Activated CD4-positive, CD25-positive, alpha-beta regulatory T cell treated with anti-CD3 and anti-CD28 coated beads, Interleukin-2, amount 50 U/mL, for 16 hours (primary cell): ENCODE measurements around the gene CDK6.

Source experiments
- DNase-seq: peaks from one replicate; pipeline ENCODE4 v3.0.0-alpha.2; 2020; ENCODE audit warnings: low read depth, low spot score

CDK6 gene

GRCh38 chr7:92826258-92826938 lies 10.0 kb downstream of the CDK6 start:
- no peak for DNase-seq

- no peak for DNase-seq
Observed at GRCh38 chr7:92824901-92825480, 11.4 kb downstream of the CDK6 start.

DNA sequence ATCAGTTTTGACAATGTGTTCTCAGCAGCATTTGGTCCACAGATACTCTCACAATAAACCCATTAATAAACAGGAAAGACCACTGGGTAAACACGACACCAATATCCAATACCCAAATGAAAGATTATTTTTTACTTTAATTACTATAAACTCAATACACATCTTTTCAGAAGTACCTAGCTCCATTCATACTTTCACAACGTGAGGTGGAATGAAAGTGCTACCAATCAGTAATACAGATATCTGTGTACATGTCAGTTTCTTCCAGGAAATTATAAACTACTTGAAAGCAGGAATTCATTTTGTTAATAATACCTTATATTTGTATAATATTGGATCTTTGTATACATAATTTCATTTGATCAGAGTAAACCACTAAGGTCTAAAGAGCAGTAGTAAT lies 11.9 kb downstream of the CDK6 start:
- DNase-seq: no peak

DNA sequence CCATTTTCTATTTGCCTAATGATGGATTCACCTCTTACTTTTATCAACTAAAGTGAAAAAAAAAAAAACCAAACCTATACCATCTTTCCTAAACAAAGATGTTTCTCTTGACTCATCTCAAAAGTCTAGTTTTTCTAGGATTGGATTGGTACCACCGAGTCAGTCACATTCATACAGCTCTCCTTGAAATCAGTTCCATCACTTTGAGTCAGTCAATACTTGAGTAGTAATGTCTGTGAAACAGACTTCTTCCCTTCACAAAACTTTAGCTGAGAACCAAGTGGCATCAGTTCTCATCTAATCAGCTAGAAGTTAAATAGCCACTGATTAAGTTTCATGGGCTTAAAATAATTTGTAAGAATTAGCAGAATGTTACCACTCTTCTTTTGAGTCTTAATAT lies 13.3 kb downstream of the CDK6 start:
- no peak for DNase-seq

- DNase-seq: no peak
Observed at GRCh38 chr7:92820191-92820590, 16.2 kb downstream of the CDK6 start.

DNA sequence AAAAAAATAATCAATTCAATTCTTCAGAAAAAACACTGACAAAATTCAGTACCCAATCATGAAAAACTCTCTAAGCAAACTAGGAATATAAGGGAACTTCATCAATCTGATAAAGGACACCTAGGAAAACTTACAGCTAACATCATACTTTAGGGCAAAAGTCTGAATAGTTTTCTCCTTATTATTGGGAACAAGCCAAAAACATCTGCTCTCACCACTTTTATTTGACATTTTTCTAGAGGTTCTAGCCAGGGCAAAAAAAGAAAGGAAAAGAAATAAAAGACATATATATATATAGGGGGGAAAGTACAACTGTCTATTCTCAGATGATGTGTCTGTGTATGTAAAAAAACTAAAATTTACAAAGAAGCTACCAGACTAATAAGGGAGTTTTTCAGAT lies 19.0 kb downstream of the CDK6 start:
- no peak for DNase-seq

DNA sequence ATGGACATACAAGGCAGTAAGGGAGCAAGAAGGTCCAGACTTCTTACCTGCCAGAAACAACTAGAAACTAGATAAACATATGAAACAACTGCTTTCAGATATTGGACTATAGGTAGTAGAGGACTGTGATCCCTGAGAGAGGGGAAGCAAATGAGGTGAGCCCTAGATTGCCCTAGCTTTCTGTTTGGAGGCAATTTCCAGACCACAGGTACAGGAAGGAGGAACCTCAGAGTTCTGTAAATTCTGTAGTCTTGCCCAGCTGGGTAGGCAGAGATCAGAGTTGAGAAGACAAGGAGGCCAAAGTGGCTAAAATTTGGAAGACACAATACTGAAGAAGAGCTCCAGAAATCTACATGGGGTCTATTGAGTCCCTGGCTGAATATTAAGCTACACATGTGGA lies 21.0 kb downstream of the CDK6 start:
- DNase-seq: no peak

GRCh38 chr7:92813390-92814024 lies 22.9 kb downstream of the CDK6 start:
- no peak for DNase-seq

DNA sequence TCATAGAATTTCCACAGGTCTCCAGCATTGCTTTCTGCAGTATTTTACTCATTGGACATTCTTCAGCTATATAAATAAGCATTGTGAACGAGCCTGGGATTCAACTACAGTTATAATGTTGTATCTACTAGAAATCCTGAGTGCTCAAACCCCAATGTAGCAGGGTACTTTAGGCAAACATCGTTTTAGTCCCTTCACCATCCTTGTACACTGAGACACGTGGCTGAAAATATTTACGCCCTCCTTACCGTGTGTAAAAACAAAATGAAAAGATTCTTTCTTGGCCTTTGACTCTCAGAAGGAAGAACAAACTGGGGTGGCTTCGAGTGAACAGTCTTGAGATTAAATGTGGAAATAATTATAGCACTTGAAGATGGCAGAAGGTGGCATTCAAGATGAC lies 25.2 kb downstream of the CDK6 start:
- no peak for DNase-seq

DNA sequence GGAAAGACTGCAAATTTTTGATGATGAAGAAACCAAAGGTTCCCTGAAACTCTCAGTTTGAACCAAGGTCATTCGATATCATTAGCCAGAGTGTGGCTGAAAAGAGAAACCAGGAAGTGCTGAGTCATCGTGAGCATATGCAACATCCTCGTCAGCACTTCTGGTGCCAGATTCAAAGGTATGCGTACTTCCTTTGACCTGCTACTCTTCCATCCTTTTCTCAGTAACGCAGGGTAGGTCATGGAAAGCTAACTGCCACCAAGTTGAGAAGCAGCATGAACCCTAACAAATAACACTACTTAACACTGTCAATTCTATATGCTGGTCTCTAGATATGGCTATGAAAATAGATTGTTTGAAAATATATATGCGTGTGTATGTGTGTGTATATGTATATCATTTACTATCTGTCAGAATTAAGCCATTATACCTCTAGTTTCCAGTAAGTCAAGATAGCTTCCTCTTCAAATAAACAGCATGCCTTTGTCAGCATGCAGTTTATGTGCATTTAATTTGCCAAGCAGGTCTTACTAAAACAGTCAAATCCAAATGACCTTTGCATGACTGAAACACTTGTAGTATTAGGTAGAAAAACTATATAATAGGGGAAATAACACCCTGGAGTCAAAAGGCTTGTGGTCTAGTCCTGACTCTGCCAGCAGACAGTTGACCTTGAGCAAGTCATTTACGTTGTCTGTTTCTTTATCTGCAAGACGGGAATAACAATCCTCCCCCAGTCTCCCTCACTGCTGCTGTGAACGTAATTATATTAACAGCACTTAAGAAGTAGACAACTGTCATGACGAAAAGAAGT lies 26.4 kb downstream of the CDK6 start:
- peak; percentile 51 for DNase-seq

DNA sequence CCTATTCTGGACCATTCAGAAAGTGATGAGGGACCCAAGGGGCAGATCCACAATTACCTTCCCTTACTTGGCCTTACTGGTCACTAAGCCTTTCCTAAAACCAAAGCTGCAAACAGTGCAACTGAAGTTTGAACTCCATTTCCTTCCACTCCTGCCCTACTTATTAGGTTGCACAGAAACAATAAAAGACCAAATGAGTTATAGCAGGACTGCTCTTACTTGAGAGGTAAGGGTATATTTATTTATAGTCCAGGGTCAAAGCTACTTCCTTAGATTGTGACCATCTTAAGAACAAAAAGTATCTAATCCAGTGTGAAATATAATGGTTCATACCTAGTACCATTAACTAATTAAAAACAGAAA lies 27.0 kb downstream of the CDK6 start:
- no peak for DNase-seq

DNA sequence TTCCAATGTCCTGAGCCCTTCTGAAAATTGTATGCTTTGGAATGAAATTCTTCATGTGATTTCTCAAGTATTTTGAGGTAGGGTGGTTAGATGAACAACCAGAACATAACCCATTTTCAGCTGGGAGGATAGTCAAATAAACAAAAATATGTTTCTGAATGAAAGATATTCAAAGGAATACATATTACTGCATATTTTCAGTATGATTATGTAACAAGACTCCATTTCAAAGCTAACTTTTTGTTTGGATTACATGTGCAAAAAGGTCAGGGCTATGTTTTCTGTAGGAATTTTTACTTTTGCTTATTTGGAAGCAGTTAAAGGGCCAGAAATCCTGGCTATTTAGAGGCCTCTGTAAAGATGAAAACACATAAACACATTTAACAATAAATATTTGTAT lies 27.7 kb downstream of the CDK6 start:
- no peak for DNase-seq

DNA sequence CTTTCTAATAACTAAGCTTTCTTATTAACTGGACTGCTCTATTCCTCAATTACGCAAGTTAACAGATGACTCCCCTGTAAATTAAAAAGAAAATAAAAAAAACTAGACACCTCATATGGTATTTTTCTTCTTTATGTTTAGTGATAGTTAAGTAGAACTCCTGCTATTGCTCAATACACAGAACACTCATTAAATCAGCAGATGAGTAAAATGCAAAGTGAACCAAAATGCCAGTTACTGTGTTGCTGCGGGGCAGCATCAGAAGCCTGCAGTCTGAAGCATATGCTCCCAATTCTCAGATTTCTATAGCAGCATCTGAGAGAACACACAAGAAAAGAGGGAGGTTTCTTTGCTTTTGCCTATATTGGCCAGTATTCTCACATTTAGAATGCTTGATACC lies 28.4 kb downstream of the CDK6 start:
- DNase-seq: no peak

DNA sequence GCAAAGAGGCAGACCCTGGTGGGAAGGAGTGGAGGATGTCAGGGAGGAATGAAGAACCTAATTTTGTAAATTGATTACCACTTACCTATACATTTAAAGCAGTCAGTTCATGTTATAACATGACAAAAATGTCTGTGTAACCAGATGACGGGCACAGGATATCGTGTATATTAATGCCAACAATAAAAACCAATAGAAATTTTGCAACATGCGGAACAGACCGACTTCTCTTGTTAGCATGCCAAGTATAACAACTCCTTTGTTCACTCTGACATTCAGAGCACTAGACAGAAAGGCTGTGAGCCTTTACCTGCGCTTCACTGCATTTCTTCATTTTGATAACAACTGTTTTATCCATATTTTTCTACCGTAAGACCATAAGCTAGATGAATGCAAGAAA lies 29.9 kb downstream of the CDK6 start:
- DNase-seq: no peak

- no peak for DNase-seq
Observed at GRCh38 chr7:92802406-92802805, 34.0 kb downstream of the CDK6 start.

GRCh38 chr7:92799446-92800211 lies 36.7 kb downstream of the CDK6 start:
- DNase-seq: no peak

DNA sequence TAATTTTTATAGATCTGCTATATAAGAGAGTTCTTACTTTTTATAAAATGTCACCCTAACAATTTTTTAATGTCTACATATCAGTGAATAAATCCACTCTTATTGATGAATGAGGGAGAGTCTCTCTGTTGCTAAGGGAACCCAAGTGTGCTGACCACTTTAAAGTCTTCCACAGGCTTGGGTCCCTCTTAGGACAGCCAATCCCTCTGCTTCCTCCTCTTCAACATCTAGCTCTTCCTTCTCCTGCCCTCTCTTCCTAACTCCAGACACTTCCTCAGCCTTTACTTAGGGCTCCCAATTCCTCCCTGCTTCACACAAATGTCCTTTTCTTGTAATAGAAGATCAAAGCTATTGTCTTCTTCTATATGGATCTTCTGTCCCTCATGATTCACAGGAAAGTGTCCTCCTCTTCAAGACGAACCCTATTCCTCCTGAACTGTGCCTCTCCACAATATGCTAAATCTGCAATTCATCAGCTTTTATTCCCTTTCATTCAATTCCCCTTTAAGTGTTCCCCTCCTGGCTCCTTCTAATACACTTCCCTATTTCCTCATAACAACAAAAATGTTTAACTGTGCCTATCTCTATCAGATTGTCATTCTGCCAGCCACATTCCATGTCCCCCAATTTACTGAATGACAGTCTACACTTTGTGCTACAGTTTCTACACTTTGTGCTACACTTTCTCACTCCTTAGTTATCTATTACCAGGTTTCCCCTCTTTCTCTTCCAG lies 37.7 kb downstream of the CDK6 start:
- DNase-seq: no peak

DNA sequence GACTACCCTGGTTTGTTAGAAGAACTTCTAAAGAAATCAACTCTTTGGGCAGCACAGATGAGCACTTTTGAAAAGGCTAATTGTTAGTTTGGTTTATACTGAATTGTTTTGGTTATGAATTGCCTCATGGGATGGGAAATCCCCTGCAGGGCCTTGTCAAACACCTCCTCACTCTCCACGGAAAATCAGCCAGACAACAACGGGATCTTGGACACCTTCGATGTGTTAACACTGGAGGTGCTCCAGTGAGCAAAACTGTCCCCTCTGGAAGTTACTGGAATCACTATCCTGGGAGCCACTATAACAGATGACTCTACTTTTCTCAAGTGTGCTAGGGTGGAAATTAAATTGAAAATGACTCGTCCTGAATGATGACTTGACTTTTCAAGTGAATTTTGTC lies 38.7 kb downstream of the CDK6 start:
- no peak for DNase-seq

DNA sequence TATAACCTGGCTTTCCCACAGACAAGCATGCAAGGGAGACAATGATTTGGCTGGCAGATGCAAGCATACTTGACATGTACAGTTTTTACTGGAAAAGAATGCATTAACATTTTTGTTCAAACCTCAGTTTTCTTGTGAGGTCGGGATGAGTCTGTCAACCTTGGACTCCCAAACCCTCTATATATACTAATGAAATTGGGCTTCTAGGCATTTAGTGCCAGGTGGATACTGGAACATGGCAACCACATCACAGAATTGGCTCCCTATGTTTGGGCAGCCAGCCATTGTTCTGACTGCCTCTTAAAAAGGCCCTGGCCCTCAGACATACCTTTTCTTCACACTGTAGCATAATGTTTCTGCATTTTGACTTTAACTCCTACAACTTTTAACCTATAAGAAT lies 39.1 kb downstream of the CDK6 start:
- DNase-seq: no peak

- DNase-seq: no peak
Observed at GRCh38 chr7:92794831-92795230, 41.5 kb downstream of the CDK6 start.

DNA sequence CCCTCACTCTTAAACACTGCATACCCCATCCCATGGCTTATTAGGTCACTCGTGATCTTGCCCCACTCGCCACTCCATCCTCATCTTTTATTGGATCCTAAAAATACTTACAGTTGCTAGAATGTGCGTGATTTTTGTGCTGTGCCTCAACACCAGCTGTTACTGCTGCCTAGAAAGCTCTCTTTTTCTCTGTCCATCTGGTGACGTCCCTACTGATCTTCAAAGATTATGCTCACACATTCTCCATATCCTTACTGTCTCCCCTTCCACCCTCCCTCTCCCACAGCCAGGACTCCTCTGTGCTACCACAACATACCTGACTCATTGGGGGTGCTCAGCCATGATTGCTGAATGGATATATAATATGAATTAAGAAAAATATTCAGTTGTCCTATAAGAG lies 42.0 kb downstream of the CDK6 start:
- DNase-seq: no peak
